Skeletal muscle tissue (tissue), 4 donors: Measurements from ENCODE around the gene CCDC142. TPM values are rescaled to one million over a fixed set of nuclear protein-coding genes. Genes with fewer than 3 reads are reported as not detected.

Experiments used
- H3K27ac ChIP-seq: one replicate; pipeline ENCODE4 v1.7.0; 2013; ENCODE audit warnings: mild to moderate bottlenecking, low read depth, low read length, inconsistent platforms
- H3K27me3 ChIP-seq, 3 donors: one replicate each; pipeline ENCODE4 v1.7.0; 2013; ENCODE audit warnings: low read length in 3 of 3; ENCODE audit not compliant: control insufficient read depth in 3 of 3, insufficient read depth in 3 of 3
- H3K36me3 ChIP-seq, 3 donors: one replicate each; pipeline ENCODE4 v1.7.0; 2013; ENCODE audit warnings: low read length in 3 of 3; ENCODE audit not compliant: control insufficient read depth in 3 of 3, insufficient read depth in 3 of 3
- H3K4me1 ChIP-seq, 3 donors: one replicate each; pipeline ENCODE4 v1.7.0; 2013; ENCODE audit warnings: low read length in 3 of 3, mild to moderate bottlenecking in 3 of 3; ENCODE audit not compliant: control insufficient read depth in 3 of 3, insufficient read depth in 3 of 3
- H3K4me3 ChIP-seq, 3 donors: one replicate each; pipeline ENCODE4 v1.7.0; 2013; ENCODE audit warnings: low read length in 3 of 3
- H3K9ac ChIP-seq, 3 donors: one replicate each; pipeline ENCODE4 v1.7.0; 2013; ENCODE audit warnings: low read length in 3 of 3, mild to moderate bottlenecking in 3 of 3, moderate library complexity in 2 of 3, low read depth in 1 of 3
- H3K9me3 ChIP-seq, 3 donors: one replicate each; pipeline ENCODE4 v1.7.0; 2013; ENCODE audit warnings: low read length in 3 of 3; ENCODE audit not compliant: control insufficient read depth in 3 of 3
- total RNA-seq: library from RNA; depleted of rRNA; stranded (reverse); fragments of >200 nt; gene quantifications from one replicate; pipeline ENCODE4 v1.2.3, GENCODE V29; 2014
- donor health status: Osteomylitis.

The CCDC142 gene
- total RNA-seq, 1 donor from 2014 or later: 30.3 TPM

DNA sequence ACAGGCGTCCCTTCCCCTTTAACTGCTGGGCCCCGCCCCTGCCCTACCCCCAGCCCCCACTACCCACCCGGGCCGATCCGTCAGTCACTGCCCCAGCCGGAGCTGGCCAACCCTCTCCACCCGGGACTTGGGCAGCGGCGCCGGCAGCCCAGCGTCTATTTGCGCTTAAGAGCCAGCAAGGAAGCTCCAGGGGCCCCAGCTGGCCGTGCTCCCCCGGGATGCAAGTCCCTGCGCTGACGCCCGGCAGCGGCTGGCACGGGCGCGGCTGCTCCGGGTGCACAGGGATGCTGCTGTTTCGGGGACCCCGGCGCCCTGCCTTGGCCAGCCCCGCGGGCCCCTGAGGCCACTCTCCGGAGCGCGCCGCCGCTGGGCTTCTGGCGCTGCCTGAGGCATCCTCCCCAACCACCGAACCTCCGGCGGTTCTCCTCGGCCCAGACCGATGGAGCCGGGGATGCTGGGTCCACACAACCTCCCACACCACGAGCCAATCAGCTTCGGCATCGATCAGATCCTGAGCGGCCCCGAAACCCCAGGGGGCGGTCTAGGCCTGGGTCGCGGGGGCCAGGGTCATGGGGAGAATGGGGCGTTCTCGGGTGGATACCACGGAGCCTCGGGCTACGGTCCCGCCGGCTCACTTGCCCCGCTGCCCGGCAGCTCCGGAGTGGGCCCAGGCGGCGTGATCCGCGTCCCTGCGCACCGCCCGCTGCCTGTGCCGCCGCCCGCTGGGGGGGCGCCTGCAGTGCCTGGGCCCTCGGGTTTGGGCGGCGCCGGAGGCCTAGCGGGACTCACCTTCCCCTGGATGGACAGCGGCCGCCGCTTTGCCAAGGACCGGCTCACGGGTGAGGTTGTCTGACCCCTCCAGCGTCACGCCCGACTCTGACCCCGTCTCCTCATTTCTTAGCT is 31.8 kb upstream of the CCDC142 start, which contains the start of gene TLX2:
Gene TLX2, plus strand, starts transcription at position 83 of the 903 bp plus-strand sequence. Its CDS starts 357 bp downstream, at position 440.
- H3K9ac ChIP-seq: no peak within 1 kb of the TSS
- peaks cover 12 to 15% (median 15%) of the 10 kb centered on the region in 3 donors for H3K4me1 ChIP-seq
- H3K9me3 ChIP-seq: no peaks in the 10 kb centered on the region
- no peak within 1 kb of the TSS for H3K4me3 ChIP-seq
- peaks cover 89 to 93% (median 93%) of the 10 kb centered on the region in 3 donors for H3K27me3 ChIP-seq
- no peak within 1 kb of the TSS for H3K27ac ChIP-seq
- H3K36me3 ChIP-seq: no peaks in the 10 kb centered on the region

DNA sequence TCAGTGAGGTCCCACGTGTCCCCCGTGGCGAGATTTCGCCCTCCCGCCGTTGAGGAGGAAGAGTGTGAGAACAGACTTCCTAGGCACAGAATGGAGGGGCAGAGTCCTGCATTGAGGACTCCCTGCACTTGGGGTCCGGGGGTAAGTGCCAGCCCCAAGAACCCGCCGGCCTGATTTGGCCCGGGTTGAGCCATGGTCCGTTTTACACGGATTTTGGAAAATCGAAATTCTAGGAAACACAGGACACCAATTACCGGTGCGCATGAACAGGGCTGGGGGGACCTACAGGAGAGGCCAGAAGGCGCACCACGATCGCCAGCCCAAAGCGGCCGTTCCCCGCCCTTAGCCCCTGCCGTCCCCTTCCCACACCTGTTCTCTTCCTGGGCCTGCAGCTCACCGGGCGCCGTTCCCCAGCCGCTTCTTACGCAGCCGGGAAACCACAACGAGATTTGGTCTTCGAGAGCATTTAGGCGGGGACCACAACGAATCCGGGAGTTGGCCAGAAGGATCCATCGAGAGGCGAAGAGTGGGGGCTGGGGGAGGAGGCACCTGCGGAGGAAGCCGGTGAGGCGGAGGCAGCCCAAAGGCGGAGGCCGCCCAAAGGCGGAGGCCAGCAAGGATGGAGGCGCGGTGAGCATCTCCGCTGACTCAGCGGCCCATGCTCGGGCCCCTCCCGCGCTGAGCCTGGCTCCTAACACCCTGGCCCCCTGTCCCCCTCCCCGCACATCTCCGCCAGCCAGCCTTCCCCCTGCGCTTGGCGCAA is 31.0 kb upstream of the CCDC142 start:
- no peak overlapping the region for H3K27ac ChIP-seq
- H3K9me3 ChIP-seq: no peaks in the 10 kb centered on the region
- H3K9ac ChIP-seq: no peak overlapping the region
- no peaks in the 10 kb centered on the region for H3K36me3 ChIP-seq
- peaks cover 84 to 87% (median 85%) of the 10 kb centered on the region in 3 donors for H3K27me3 ChIP-seq
- H3K4me3 ChIP-seq: no peak overlapping the region
- peaks cover 12 to 15% (median 15%) of the 10 kb centered on the region in 3 donors for H3K4me1 ChIP-seq

GRCh38 chr2:74512744-74513604 is 30.2 kb upstream of the CCDC142 start:
- peaks cover 76 to 79% (median 77%) of the 10 kb centered on the region in 3 donors for H3K27me3 ChIP-seq
- H3K9ac ChIP-seq: no peak overlapping the region
- H3K9me3 ChIP-seq: no peaks in the 10 kb centered on the region
- H3K4me1 ChIP-seq: peaks cover 12 to 18% (median 18%) of the 10 kb centered on the region in 3 donors
- H3K4me3 ChIP-seq: no peak overlapping the region
- H3K36me3 ChIP-seq: no peaks in the 10 kb centered on the region
- no peak overlapping the region for H3K27ac ChIP-seq

- no peak overlapping the region for H3K27ac ChIP-seq
- H3K4me3 ChIP-seq: no peak overlapping the region
- H3K27me3 ChIP-seq: peaks cover 63 to 67% (median 64%) of the 10 kb centered on the region in 3 donors
- peaks cover 17 to 23% (median 22%) of the 10 kb centered on the region in 3 donors for H3K4me1 ChIP-seq
- no peak overlapping the region for H3K9ac ChIP-seq
- peaks cover 0 to 5% (median 4%) of the 10 kb centered on the region in 3 donors for H3K36me3 ChIP-seq
- no peaks in the 10 kb centered on the region for H3K9me3 ChIP-seq
Observed at GRCh38 chr2:74511104-74511989, 28.5 kb upstream of the CCDC142 start.

DNA sequence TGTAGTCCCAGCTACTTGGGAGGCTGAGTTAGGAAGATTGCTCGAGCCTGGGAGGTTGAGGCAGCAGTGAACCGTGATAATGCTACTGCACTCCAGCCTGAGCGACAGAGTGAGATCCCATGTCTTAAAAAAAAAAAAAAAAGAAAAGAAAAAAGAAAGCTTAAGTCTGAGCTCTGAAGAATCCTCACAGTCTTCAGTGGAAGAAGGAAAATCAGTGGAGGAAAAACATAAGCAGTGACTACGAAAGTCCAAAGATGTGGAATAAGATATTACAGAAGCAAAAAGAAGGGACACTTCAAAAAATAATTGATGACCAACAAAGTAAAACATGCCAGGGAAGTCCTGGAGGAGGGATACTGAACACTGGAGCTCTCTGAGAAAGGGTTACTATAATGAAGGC is 27.5 kb upstream of the CCDC142 start:
- peaks cover 52 to 61% (median 53%) of the 10 kb centered on the region in 3 donors for H3K27me3 ChIP-seq
- H3K4me3 ChIP-seq: no peak overlapping the region
- H3K36me3 ChIP-seq: peaks cover 8 to 13% (median 11%) of the 10 kb centered on the region in 3 donors
- peaks cover 17 to 24% (median 20%) of the 10 kb centered on the region in 3 donors for H3K4me1 ChIP-seq
- H3K9ac ChIP-seq: no peak overlapping the region
- no peaks in the 10 kb centered on the region for H3K9me3 ChIP-seq
- H3K27ac ChIP-seq: no peak overlapping the region

DNA sequence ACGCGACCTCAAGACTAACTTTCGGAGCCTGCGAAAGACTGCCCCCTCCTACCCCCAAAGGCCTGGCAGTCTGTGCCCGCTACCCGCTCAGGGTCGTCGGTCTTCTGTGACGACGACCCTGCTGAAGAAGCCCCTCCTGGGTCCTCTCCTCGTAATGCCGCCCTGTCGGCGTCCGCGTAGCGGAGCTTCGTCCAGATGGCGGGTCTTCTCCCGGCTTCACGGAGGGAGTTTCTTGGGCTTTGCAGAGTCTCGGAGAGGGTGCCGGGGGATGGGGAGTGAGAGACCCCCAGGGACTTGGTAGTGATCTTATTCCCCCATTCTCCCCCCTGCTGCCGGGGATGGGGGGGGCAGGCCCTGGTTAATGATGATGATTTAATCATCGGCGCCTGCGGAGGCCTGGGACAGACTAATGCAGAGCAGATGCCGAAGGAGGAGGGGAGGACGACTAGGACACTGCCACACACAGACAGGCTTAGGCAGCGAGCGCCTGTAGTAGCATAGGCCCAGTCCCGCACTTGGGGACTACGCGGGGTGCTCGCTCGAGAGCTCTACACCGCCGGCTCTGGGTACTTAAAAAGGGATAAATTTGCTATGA is 25.2 kb upstream of the CCDC142 start:
- Histone ChIP-seq H3K9me3 (no peaks in the 10 kb centered on the region), H3K4me1 (peaks cover 24 to 29% (median 26%) of the 10 kb centered on the region in 3 donors), H3K36me3 (peaks cover 16 to 19% (median 18%) of the 10 kb centered on the region in 3 donors), H3K4me3 (peak overlapping the region; percentile 97 to 100 (median 99)), H3K27me3 (peaks cover 35 to 53% (median 39%) of the 10 kb centered on the region in 3 donors), H3K27ac (peak overlapping the region; percentile 98), H3K9ac (peak overlapping the region; percentile 88 to 99 (median 98))

DNA sequence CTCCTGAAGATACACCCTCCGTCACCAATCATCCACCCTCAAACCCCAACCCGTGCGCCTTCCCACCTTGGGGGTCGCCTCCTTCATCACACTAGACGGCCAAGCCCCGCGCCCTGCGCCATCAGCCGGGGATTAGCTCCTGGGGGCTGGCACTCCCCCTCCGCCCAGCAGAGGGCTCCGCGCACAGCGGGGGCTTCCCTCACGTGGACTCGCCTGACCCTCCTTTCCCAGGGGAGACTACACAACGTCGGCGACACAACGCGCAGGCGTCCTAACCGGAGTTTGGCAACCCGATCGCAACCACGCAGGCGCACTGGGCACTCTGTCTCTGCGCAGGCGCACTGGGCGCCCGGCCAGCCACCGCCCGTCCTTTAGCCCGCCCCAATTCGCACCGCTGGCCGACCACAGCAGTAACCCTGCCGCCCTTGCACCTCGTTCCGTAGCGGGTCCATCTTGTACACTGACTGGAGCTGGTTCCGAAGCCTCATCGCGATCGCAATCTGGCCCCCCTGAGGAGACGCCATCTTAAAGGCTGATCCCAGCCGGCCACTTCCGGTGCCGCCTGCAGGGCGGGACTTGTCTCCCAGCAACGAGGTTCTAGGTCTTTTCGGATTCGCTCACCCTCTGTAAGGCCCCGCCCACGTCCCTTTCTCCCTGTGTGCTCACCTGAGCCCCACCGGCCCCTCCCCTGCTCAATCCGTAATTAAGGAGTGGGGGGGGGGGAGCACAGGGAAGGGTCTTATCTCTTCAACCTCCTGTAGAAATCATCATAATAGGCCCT is 24.5 kb upstream of the CCDC142 start, which contains the start of gene PCGF1:
Gene PCGF1, minus strand, starts transcription at position 551 of the 781 bp plus-strand sequence. Its CDS starts 27 bp downstream, at position 524.
- Histone ChIP-seq H3K36me3 (peaks cover 16 to 19% (median 18%) of the 10 kb centered on the region in 3 donors), H3K4me3 (peak within 1 kb of the TSS; percentile 97 to 100 (median 99)), H3K27me3 (peaks cover 34 to 54% (median 36%) of the 10 kb centered on the region in 3 donors), H3K4me1 (peaks cover 24 to 30% (median 26%) of the 10 kb centered on the region in 3 donors), H3K9ac (peak within 1 kb of the TSS; percentile 88 to 99 (median 98)), H3K9me3 (no peaks in the 10 kb centered on the region), H3K27ac (peak within 1 kb of the TSS; percentile 98)
